Stimulated activated naive CD4-positive, alpha-beta T cell treated with Interleukin-2 at 50 U/mL for 16 hours (primary cell): ENCODE results near the gene DENND4A.
"Not testable (repeated sequence)": the region's sequence is repeated elsewhere in the genome, so short reads cannot be mapped to it uniquely, and the experiment has no call there.

Experiments used
- DNase-seq: peaks from one replicate; lab custom pipeline; 2025; lab: John Stamatoyannopoulos, UW

DENND4A gene

DNA sequence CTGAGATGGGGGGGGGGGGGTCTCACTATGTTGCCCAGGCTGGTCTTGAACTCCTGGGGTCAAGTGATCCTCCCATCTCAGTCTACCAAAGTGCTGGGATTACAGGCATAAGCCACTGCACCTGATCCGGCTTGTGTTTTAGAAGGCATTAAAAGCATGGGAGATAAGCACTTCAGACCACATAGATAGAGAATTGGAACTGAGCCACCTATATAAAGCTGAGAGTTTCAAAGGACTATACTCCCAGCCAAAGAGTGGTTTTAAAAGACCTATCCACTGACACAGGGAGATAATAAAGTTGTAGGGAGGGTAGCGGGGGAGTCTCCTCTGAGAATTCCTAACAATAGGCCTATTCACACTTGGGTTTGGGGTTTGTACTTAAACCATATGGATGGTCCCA is 34.8 kb downstream of the DENND4A start:
- no peak for DNase-seq

DNA sequence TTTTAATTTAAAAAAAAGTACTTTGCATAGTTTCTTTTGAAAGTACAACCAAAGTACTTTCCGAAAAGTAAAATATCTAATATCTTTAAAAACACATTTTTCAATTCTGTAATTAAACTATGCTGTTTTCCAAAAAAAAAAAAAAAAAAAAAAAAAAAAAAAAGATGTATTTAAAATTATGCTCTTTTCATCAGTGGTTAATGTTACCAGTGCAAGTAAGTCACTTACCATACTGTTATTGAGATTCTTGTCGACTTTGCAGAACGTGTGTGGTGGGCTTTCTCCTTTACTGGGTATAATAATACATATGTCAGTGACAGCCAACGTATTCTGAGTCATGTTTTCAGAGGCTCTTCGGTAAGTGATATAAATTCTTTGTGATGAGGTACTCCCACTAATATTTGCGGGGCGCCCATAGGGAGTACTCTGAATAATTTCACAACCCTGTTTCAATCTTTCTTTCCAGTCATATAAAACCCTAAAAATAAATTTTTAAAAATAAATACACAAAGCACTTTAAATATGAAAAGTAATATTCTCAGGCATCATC is 39.9 kb downstream of the DENND4A start:
- DNase-seq, result no peak

DNA sequence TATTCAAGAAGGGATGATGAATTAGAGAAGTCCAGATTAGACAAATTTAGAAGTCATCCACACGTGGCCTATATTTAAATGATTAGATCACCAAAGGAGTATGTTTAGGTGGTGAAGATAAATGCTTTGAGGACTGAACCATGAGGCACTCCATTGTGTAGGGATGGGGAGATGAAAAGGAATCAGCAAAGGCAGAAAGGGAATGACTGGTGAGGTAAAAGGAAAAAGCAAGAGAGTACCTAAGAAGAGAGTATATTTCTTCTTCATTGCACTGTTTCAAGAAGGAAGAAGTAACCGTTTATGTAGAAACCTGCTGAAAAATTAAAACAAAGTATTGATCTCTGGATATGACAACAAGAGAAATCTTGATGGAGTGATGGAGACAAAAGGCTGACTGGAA is 40.7 kb downstream of the DENND4A start:
- DNase-seq, result no peak

DNA sequence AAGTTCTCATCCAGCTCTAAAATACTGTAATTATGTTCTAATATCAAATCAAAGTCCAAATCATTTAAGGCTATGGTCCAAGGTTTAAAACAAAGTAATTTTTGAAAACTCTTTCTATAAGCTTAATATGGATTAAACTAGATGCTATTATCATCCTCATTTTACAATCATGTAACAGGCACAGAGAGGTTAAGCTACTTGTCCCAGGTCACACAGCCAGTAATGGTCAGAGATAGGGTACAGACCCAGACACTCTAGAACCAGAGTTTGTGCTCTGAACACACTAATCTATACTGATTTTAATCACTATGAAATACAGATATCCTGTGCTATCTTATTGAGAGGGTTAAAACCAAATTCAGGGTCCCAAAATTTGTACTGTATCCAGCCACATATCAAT is 44.8 kb downstream of the DENND4A start:
- DNase-seq, result no peak

DNA sequence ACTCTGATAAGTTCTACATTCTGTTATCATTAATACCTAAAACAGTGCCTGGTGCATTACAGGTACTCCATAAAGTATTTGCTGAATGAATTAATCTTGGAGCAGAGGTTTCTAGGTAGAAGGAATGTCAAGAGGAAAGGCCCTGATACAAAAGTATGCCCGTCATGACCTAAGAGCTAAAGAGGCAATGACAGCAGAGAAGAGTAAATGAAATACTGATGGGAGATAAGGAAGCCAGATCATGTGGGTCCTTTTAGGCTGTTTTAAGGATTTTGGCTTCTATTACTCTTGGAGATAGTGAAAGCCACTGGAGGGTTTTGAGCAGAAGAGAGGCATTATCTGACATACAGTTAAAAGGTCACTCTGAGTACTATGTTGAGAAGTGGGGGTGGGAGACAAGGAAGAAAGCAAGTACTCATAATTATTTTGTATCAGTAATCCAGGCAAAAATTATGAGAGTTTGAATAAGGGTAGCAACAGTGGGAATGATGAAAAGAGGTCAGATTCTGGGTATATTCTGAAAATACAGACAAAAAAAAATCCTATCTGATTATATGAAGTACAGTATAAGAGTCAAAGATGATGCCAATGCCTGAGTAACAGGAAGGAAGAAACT is 48.3 kb downstream of the DENND4A start:
- DNase-seq, result no peak

DNA sequence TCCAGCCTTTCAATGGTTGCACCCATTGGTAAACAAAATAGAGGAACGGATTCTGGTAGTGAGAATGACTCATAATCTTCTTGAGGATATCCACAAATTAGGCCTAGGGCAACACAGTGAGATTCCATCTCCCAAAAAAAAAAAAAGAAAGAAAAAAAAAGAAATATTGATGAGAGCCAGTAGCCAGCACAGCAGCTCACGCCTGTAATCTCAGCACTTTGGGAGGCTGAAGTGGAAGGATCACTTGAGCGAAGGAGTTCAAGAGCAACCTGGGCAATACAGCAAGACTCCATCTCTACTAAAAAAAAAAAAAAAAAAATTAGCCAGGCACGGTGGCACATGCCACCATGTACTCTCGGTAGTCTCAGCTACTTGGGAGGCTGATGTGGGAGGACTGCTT is 51.9 kb downstream of the DENND4A start:
- DNase-seq, result no peak

DNA sequence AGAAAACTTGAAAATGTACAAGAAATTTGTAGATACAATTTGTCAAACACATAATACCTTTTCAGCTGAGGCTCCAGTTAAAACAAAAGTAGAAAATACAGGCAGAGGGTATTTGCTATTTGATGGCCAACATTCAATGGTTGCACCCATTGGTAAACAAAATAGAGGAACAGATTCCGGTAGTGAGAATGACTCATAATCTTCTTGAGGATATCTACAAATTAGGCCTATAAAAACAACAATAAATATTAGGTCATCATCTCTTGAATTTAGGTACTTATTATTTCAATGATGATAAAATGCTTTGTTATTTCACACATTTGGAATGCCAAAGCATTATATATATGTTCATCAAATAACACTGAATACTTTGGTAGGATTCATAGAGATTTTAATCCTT is 53.4 kb downstream of the DENND4A start:
- DNase-seq, result no peak

DNA sequence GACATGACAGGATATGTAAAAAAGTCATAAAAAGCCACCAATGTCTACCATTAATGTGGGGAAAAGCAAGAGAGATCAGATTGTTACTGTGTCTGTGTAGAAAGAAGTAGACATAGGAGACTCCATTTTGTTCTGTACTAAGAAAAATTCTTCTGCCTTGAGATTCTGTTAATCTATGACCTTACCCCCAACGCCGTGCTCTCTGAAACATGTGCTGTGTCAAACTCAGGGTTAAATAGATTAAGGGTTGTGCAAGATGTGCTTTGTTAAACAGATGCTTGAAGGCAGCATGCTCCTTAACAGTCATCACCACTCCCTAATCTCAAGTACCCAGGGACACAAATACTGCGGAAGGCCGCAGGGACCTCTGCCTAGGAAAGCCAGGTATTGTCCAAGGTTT is 58.5 kb downstream of the DENND4A start:
- not testable (repeated sequence) for DNase-seq

DNA sequence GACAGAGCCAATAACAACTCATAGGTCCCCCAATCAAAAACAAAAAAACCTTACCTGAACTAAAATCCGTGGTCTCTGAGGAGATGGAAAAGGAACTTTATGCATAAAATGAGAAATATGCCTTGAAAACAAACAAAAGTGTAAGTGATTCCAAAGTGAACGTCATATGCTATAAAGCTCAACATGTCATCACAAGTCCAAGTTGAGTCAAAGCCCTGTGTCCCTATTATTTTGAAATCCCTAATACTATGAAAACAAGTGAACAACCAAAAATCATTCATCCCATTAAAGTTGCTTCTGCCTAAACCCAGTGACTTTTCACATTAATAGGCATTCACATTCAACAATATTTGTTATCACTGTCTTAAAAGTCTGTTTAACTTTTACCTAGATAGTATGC is 59.4 kb downstream of the DENND4A start:
- no peak for DNase-seq

DNA sequence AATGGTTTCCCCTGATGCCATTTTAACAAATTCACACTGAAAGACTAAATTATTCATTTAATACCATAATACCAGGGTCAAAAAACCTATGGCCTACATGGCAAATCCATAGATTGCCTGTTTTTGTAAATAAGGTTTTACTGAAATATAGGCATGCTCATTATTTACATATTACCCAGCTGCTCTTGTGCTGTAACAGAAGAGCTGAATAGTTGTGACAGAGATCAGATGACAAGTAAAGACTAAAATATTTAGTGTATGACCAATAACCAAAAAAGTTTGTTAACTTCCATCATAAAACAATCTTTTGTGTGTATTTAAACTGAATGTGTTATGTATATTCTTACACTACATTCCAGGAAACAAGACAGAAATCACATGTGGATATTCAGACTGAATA is 60.2 kb downstream of the DENND4A start:
- DNase-seq, result no peak

DNA sequence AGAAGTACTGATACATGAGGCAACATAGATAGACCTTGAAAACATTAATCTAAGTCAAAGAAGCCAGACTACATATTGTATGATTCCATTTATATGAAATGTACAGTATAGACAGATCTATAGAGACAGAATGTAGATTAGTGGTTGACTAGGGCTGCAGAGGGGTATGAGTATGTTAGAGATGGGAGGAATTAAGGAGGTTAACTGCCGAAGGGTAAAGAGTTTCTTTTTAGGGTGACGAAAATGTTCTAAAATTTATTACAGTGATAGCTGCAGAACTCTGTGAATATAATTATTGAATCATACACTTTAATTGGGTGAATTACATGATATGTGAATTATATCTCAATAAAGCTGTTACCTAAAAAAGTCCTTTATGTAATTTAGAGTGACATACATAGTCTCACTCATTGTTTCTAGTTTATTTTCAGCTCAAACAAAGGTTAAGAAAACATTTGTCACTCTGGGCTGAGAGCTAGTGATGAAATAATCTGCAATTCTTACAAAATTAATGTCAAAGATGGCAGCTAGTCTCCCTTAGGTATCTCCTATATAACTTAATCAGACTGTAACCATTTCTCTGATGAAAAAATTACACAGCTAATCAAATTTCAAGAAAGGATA is 61.4 kb downstream of the DENND4A start:
- no peak for DNase-seq

DNA sequence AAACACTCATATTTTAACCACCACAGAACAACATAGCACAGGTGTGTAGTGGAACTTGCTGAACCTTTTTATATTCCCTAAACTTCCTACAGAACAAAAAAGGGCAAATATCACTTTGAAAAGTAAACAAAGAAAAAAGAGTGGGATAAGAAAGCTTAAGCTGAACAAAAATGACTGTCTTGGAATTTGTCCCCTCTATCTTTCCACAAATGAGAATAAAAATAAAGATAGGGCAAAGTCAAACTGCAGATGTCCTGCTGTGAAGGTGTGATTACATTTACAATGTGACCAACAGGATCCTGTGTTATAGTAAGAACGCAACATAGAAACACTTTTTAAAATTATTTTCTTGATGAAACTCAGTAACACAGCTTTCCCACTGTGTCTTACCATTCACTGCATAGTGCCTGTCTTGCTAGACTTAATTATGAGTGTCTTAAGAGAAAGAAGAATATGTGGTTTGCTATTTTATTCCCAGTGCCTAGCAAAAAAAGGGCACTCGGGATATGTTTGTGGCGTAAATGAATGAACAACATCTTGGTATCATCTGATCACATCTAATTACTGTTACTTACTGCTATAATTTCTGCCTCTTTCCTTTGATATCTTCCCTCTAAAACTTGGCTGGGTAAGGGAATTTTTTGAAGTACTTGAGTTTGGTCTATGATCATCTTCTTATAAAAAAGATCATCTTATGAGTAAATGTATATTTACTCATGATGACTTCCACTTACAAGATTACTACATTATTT is 67.5 kb downstream of the DENND4A start:
- DNase-seq, result no peak

DNA sequence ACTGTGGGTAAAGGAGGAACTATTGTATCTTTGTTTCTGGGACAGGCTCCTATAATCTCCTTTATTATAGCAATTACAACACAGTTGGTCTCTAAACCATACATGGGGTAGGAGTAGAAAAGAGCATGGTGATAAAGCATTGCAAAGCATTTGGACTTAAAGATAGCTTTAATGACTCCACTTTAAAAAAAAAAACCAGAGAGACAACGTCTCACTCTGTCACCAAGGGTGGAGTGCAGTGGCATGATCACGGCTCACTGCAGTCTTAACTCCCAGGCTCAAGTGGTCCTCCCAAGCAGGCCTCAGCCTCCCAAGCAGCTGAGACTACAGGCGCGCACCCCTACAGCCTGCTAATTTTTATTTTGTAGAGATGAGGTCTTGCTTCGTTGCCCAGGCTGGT is 68.2 kb downstream of the DENND4A start:
- no peak for DNase-seq

DNA sequence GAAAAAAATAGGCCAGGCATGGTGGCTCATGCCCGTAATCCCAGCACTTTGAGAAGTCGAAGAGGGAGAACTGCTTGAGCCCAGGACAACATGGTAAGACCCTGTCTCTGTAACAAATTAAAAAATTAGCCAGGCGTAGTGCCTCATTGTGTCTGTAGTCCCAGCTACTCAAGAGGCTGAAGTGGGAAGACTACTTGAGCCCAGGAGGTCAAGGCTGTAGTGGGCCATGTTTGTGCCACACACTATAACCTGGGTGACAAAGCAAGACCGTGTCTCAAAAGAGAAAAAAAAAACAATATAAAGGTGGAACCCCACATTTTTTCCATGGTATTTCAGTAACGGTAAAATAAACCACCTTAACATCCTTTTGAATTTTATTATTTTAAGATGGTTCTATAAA is 69.9 kb downstream of the DENND4A start:
- no peak for DNase-seq

DNA sequence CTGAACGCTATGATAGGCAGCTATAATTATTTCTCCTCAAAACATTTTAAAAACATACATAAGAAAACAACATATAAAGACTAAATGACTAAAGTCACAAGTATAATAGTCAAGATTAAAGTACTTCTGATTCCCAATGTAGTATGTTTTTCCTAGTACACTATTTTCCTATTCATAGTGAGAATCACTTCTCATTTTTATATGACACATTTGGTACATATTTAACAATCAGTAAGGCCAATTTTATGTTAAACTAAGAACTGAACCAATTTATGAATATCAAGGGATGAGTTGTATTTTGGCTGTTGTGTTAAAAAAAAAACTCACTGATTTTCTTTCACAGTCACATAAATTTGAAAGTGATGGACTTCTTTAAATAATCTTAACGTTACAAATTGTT is 79.7 kb downstream of the DENND4A start:
- no peak for DNase-seq

DNA sequence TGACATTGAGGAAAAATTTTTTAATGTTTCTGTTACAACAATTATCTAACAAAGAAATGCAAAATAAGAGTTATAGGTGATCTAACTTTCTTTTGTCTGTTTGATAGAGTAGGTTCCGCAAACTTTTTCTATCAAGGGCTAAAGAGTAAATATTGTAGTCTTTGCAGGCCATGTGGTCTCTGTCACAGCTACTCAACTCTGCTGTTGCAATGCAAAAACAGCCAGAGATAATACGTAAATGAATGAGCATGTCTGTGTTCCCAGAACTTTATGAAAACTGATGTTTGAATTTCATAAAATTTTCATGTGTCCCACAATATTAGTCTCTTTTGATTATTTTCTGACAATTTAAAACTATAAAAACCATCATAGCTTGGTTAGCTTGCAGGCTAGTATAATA is 97.0 kb downstream of the DENND4A start:
- no peak for DNase-seq

DNA sequence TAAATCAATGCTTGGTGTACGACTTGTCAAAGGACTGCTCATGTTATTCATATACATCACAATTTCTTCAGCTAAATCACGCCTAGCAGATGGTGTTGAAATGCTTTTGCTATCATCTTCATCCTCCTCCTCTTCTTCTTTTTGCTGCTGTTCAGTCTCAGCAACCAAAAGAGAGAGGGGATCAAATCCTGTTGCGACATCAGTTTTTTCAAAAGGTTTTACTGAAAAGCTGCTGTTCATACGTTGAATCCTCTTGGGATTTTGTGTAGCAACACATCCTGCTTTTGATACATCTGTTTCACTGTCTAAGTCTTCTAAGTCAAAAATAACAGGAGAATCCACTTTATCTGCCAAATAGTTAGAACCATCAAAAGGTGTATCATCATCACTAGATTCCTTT is 101.3 kb downstream of the DENND4A start:
- DNase-seq, result no peak

DNA sequence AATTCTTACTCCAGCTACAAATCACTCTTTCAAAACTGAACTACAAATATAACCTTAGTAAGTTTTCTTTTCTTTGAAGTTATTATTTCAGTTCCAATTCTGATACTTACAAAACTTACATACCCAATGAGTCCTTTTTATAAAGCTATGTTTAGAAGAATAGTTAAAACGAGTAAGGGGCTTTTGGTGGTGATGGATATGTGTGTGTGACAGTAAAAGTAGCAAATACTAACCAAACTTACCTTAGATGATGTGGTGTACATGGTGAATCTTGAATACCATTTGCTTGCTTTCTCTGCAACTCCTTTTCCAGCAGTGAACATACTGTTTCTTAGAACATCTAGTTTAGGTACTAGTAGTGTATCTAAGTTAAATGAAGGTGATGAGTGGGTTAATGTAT is 101.9 kb downstream of the DENND4A start:
- DNase-seq, result no peak

DNA sequence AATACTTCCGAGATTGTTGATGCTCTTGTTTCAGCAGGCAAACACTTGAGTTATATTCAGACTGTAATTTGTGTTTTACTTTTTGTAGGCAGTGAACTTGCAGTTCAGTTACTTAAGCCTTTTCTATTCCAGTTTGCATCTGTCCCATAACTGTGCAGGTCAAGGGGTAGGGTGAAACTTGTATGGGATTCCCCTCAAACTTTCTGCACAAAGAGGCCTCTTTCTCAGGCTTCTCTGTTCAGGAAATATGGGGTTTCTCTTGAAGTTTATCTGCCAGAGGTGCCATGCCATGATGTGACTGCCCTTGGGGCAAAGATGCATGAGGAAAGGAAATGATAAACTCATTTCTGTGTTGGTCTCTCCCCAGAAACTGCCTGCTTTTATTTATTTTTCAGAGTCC is 103.6 kb downstream of the DENND4A start:
- DNase-seq, result no peak

DNA sequence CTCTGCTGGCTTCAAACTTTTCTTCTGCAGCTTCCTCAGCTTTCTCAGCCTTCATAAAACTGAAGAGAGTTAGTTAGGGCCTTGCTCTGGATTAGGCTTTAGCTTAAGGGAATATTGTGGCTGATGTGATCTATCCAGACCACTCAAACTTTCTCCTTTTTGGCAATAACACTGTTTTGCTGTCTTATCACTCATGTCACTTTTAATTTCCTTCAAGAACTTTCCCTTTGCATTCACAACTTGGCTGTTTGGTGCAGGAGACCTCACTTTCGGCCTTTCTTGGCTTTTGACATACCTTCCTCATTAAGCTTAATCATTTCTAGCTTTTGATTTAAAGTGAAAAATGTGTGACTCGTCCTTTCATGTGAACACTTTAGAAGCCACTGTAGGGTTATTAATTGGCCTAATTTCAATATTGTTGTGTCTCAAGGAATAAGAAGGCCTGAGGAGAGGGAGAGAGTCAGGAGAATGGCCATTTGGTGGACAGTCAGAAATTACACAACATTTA is 109.6 kb downstream of the DENND4A start:
- DNase-seq, result no peak

DNA sequence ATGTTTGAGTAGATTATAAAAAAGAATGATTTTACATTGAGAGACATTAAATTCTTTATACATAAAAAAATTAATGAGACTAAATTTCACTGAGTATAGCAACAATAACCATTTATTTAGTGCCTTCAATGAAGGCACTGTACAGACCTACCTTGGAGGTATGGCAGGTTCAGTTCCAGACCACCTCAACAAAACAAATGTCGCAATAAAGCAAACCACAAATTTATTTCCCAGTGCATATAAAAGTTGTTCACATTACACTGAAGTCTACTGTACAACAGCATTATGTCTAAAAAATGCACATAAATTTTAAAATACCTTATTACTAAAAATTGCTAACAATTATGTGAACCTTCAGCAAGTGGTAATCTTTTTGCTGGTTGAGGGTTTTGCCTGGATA is 111.5 kb downstream of the DENND4A start:
- no peak for DNase-seq

DNA sequence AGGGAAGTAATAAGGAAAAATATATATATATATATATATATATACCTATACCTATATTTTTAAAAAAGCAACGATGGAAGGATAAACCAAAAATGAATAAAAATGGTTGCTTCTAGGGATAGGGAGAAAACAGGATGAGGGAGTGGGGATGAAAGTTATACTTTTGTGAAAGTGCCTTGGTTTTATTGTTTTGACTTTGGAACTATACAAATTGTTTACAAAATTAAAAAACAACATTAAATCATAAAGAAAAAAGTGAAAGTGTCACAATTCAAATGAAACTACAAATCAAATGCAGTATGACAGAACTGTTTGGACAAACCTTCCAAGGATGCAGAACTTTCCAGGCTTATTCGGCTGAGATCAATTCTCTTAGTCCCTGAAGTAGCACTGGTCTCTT is 116.0 kb downstream of the DENND4A start:
- no peak for DNase-seq

DNA sequence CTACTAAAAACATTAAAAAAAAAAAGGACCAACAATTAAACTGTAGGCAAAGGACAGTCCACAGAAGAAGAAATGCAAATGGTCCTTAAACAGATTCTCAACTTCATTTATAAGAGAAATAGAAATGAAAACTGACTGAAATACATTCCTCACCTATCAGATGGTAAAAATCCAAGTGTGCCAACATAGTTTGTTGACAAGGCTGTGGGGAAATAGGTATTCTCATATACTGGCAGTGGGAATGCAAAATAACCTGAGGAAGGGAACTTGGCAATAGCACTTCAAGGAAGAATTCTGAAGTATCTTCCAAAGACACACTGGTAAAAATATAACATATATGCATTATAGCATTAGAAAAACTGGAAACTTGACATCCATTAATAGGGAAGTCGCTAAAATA is 116.5 kb downstream of the DENND4A start:
- no peak for DNase-seq
